Right renal pelvis (tissue), 4 donors: Measurements from ENCODE around the gene UVRAG. TPM values are rescaled to one million over a fixed set of nuclear protein-coding genes. Genes with fewer than 3 reads are reported as not detected.
"Not testable (repeated sequence)": the region's sequence is repeated elsewhere in the genome, so short reads cannot be mapped to it uniquely, and the experiment has no call there.

Experiments
- DNase-seq, 4 donors: peaks; one replicate each; pipeline ENCODE4 v3.0.0-alpha.2; 2013; ENCODE audit warnings: low read depth in 4 of 4, low spot score in 3 of 4, missing footprints in 1 of 4
- polyA plus RNA-seq, 4 donors: library from polyadenylated mRNA; unstranded; fragments of 120-200 nt; gene quantifications; one replicate each; pipeline ENCODE4 v1.2.1, GENCODE V29; 2013; ENCODE audit not compliant: insufficient read length in 4 of 4

The UVRAG gene
- polyA plus RNA-seq, 4 donors, result 17.3 to 20.2 (median 18.0) TPM

- peak in 2 of 4 donors; percentile 8 to 14 for DNase-seq
These were observed 131.8 kb downstream of the UVRAG start for GRCh38 chr11:75946531-75947530.

- DNase-seq, result no peak
These were observed 134.1 kb downstream of the UVRAG start for GRCh38 chr11:75949023-75949672.

GRCh38 chr11:75950141-75950540 is 135.1 kb downstream of the UVRAG start:
- DNase-seq, result no peak

- no peak for DNase-seq
These were observed 139.0 kb downstream of the UVRAG start for GRCh38 chr11:75954039-75954438.

GRCh38 chr11:75955443-75955842 is 140.4 kb downstream of the UVRAG start:
- no peak for DNase-seq

GRCh38 chr11:75959540-75959939 is 144.5 kb downstream of the UVRAG start:
- DNase-seq, result no peak

- DNase-seq, result no peak
These were observed 149.1 kb downstream of the UVRAG start for GRCh38 chr11:75964071-75964470.

- no peak for DNase-seq
These were observed 151.7 kb downstream of the UVRAG start for GRCh38 chr11:75966537-75967287.

- no peak for DNase-seq
These were observed 153.1 kb downstream of the UVRAG start for GRCh38 chr11:75968021-75968625.

GRCh38 chr11:75969626-75970308 is 154.8 kb downstream of the UVRAG start:
- no peak for DNase-seq

GRCh38 chr11:75973710-75974109 is 158.7 kb downstream of the UVRAG start:
- not testable (repeated sequence) for DNase-seq

GRCh38 chr11:75979075-75979474 is 164.1 kb downstream of the UVRAG start:
- DNase-seq, result not testable (repeated sequence)

- not testable (repeated sequence) for DNase-seq
These were observed 164.5 kb downstream of the UVRAG start for GRCh38 chr11:75979479-75980027.

- DNase-seq, result no peak
These were observed 165.0 kb downstream of the UVRAG start for GRCh38 chr11:75980031-75980430.

GRCh38 chr11:75981546-75981945 is 166.5 kb downstream of the UVRAG start:
- DNase-seq, result no peak

- DNase-seq, result no peak
These were observed 167.3 kb downstream of the UVRAG start for GRCh38 chr11:75982309-75982708.

GRCh38 chr11:75986966-75987365 is 172.0 kb downstream of the UVRAG start:
- no peak for DNase-seq

- DNase-seq, result no peak
These were observed 178.1 kb downstream of the UVRAG start for GRCh38 chr11:75993126-75993525.

GRCh38 chr11:75994616-75995015 is 179.6 kb downstream of the UVRAG start:
- no peak for DNase-seq
